GM12878 (cell line): ENCODE results near the gene KRTAP9-2. TPM values are rescaled to one million over a fixed set of nuclear protein-coding genes. Genes with fewer than 3 reads are reported as not detected.

Experiments
- ATAC-seq: fragments of 200-7000 bp; cut with Tn5 transposase; 3 replicates; pipeline ENCODE4 v1.9.1; 2020; ENCODE audit warnings: mild to moderate bottlenecking, moderate library complexity
- BruUV-seq: library from RNA; stranded (reverse); fragments of 400-500 nt; replicated peaks from 2 replicates; lab custom pipeline; 2021; lab: Mats Ljungman, UMichigan
- CTCF ChIA-PET: fragments of 300-600 bp; sonication (Branson Sonifier 250); formaldehyde crosslinking; extraction: SDS; loops from one replicate; lab custom pipeline; 2021; ENCODE audit warnings: inconsistent platforms; lab: Yijun Ruan, JAX
- POLR2A ChIA-PET: fragments of 350-600 bp; formaldehyde crosslinking; extraction: SDS; loops from one replicate; lab custom pipeline; 2021; ENCODE audit warnings: inconsistent platforms; lab: Charles Lee
- RAD21 ChIA-PET: fragments of 300-600 bp; sonication (Branson Sonifier 250); formaldehyde crosslinking; loops from one replicate; lab custom pipeline; 2023; ENCODE audit warnings: antibody characterized with exemption; ENCODE audit not compliant: unreplicated experiment; lab: Charles Lee
- SMC1A ChIA-PET: fragments of 300-600 bp; sonication (Branson Sonifier 250); formaldehyde crosslinking; loops from one replicate; lab custom pipeline; 2023; ENCODE audit not compliant: unreplicated experiment, uncharacterized antibody; lab: Charles Lee
- DNase-seq: peaks from one replicate; pipeline ENCODE4 v3.0.0-alpha.2; 2011; ENCODE audit warnings: low read depth, low spot score
- FAIRE-seq: peaks from 3 replicates; lab custom pipeline; 2011; peaks lifted over from hg19 to GRCh38; lab: Jason Lieb, UNC
- H2AFZ ChIP-seq: 2 replicates; pipeline ENCODE4 v1.6.0; 2011; ENCODE audit warnings: low read depth, low read length, control low read depth; ENCODE audit not compliant: control insufficient read depth
- H3K27ac ChIP-seq: 2 replicates; pipeline ENCODE4 v1.5.1; 2011; ENCODE audit warnings: control low read depth; ENCODE audit not compliant: control insufficient read depth, insufficient read depth
- H3K27me3 ChIP-seq, 2 experiments: replicated peaks in 1 of 2; 2 replicates each; pipeline versions ENCODE4 v1.6.0 to v1.6.1; 2011; ENCODE audit warnings: low read length in 1 of 2; ENCODE audit not compliant: control insufficient read depth in 2 of 2, insufficient read depth in 2 of 2
- H3K36me3 ChIP-seq, 2 experiments: 2 replicates each; pipeline ENCODE4 v1.5.1; 2011; ENCODE audit warnings: low read length in 1 of 2; ENCODE audit not compliant: control insufficient read depth in 2 of 2, insufficient read depth in 2 of 2
- H3K4me1 ChIP-seq: 2 replicates; pipeline ENCODE4 v1.6.1; 2011; ENCODE audit warnings: mild to moderate bottlenecking, low read length, moderate library complexity, mixed read lengths; ENCODE audit not compliant: control insufficient read depth, insufficient read depth
- H3K4me2 ChIP-seq: 2 replicates; pipeline ENCODE4 v1.6.0; 2011; ENCODE audit warnings: control low read depth; ENCODE audit not compliant: control insufficient read depth, insufficient read depth
- H3K4me3 ChIP-seq: fragments of 200-600 bp; sonication (generic); 2 replicates; pipeline ENCODE4 v1.5.1; 2016
- H3K79me2 ChIP-seq: 2 replicates; pipeline ENCODE4 v1.6.0; 2011; ENCODE audit warnings: low read length; ENCODE audit not compliant: control insufficient read depth, insufficient read depth
- H3K9ac ChIP-seq: 2 replicates; pipeline ENCODE4 v1.8.0; 2011; ENCODE audit warnings: low read length, control low read depth, mixed read lengths; ENCODE audit not compliant: control insufficient read depth, insufficient read depth
- H3K9me3 ChIP-seq: replicated peaks from 3 replicates; pipeline ENCODE4 v1.5.1; 2011; ENCODE audit warnings: mild to moderate bottlenecking, low read length; ENCODE audit not compliant: control insufficient read depth, insufficient read depth
- H4K20me1 ChIP-seq: 2 replicates; pipeline ENCODE4 v1.6.0; 2011; ENCODE audit not compliant: control insufficient read depth, insufficient read depth
- BCL3 ChIP-seq: IDR thresholded peaks from 2 replicates; pipeline ENCODE4 v1.6.1; 2011; ENCODE audit warnings: borderline replicate concordance, low read depth, mild to moderate bottlenecking, moderate library complexity, low read length; ENCODE audit not compliant: insufficient read depth, poor library complexity, severe bottlenecking
- BMI1 ChIP-seq: fragments of 450-650 bp; IDR thresholded peaks from 2 replicates; pipeline ENCODE4 v1.6.1; 2016; ENCODE audit warnings: mild to moderate bottlenecking, moderate library complexity, borderline replicate concordance
- CBX3 ChIP-seq: fragments of 200-600 bp; sonication (generic); IDR thresholded peaks from 2 replicates; pipeline ENCODE4 v1.6.1; 2016; ENCODE audit warnings: low read depth, borderline replicate concordance
- CHD2 ChIP-seq: IDR thresholded peaks from 2 replicates; pipeline ENCODE4 v1.6.1; 2011; ENCODE audit warnings: low read depth, low read length, improper control_type of control experiment, borderline replicate concordance
- E2F8 ChIP-seq: fragments of 450-650 bp; IDR thresholded peaks from 2 replicates; pipeline ENCODE4 v1.6.1; 2018; ENCODE audit warnings: mild to moderate bottlenecking, low read depth, moderate library complexity; ENCODE audit not compliant: partially characterized antibody
- NKRF ChIP-seq: fragments of 450-650 bp; conservative IDR thresholded peaks from 2 replicates; pipeline ENCODE4 v1.6.1; 2017; ENCODE audit warnings: mild to moderate bottlenecking, moderate library complexity
- PAX8 ChIP-seq: fragments of 450-650 bp; IDR thresholded peaks from 2 replicates; pipeline ENCODE4 v1.6.1; 2017; ENCODE audit warnings: mild to moderate bottlenecking, moderate library complexity
- PBX3 ChIP-seq: IDR thresholded peaks from 2 replicates; pipeline ENCODE4 v1.6.1; 2011; ENCODE audit warnings: mild to moderate bottlenecking, low read depth, low read length, moderate library complexity; ENCODE audit not compliant: insufficient replicate concordance
- POU2F2 ChIP-seq: IDR thresholded peaks from 3 replicates; pipeline ENCODE4 v1.6.1; 2011; ENCODE audit warnings: low read depth, mild to moderate bottlenecking, low read length, borderline replicate concordance
- SIX5 ChIP-seq: IDR thresholded peaks from 2 replicates; pipeline ENCODE4 v1.6.1; 2011; ENCODE audit warnings: mild to moderate bottlenecking, low read depth, low read length, moderate library complexity; ENCODE audit not compliant: severe bottlenecking
- SMAD1 ChIP-seq: fragments of 450-650 bp; IDR thresholded peaks from 2 replicates; pipeline ENCODE4 v1.6.1; 2018; ENCODE audit warnings: mild to moderate bottlenecking, low read depth; ENCODE audit not compliant: partially characterized antibody
- SMARCA5 ChIP-seq: fragments of 450-650 bp; IDR thresholded peaks from 2 replicates; pipeline ENCODE4 v1.6.1; 2017; ENCODE audit warnings: mild to moderate bottlenecking
- USF1 ChIP-seq: IDR thresholded peaks from 2 replicates; pipeline ENCODE4 v1.6.1; 2011; ENCODE audit warnings: borderline replicate concordance, low read depth, mild to moderate bottlenecking, moderate library complexity, mixed read lengths, low read length; ENCODE audit not compliant: insufficient read depth; ENCODE audit errors: extremely low read length
- WGBS: methylation state at CpG from one replicate; pipeline ENCODE4 v1.1.6; 2016; ENCODE audit warnings: low lambda C conversion rate; ENCODE audit not compliant: insufficient replicate concordance, insufficient coverage; ENCODE audit errors: missing lambda C conversion rate; 5-methylcytosine and 5-hydroxymethylcytosine counted together
- in situ Hi-C: fragments of 300-500 bp; cut with MboI; formaldehyde crosslinking; loops from 9 replicates; pipeline ENCODE4 v1.14.3; 2018; ENCODE audit warnings: mixed read lengths
- intact Hi-C: fragments of 100-400 bp; cut with micrococcal nuclease; formaldehyde crosslinking; loops from one replicate; pipeline ENCODE4 v1.14.2; 2022; ENCODE audit not compliant: unreplicated experiment
- polyA plus RNA-seq, 11 experiments: library from polyadenylated mRNA; depleted of rRNA in 4 of 11; unstranded in 6 of 11; stranded (reverse) in 5 of 11; fragments of >200 nt; fragmentation: Nextera tagmentation in 4 of 11; fragmentation: Illumina TruSeq in 1 of 11; extraction: Ambion mirVana in 4 of 11; extraction: Trizol in 1 of 11; gene quantifications; 1 replicate in 1 of 11; 2 replicates in 10 of 11; pipeline versions ENCODE4 v1.2.1 to v1.2.3, GENCODE V29; 2011 to 2016; ENCODE audit warnings: inconsistent platforms in 2 of 11, missing spikeins in 2 of 11, low read depth in 1 of 11
- total RNA-seq, 4 experiments: library from RNA; depleted of rRNA in 3 of 4; stranded (reverse); fragments of >200 nt in 3 of 4; fragmentation: Illumina TruSeq in 1 of 4; extraction: Trizol in 1 of 4; gene quantifications; 2 replicates each; pipeline versions ENCODE4 v1.2.1 to v1.2.3, GENCODE V29; 2013 to 2021

The KRTAP9-2 gene
- total and polyA plus RNA-seq, 10 of the 15 experiments (the other 5 are each of a cell fraction or from before 2014, with no cell fraction given), result not detected

GRCh38 chr17:41264599-41264998, 38.2 kb downstream of the KRTAP9-2 start:
- H3K79me2 ChIP-seq, result no peaks in the 10 kb centered on the region
- TF ChIP-seq CHD2, result no peak
- no peak for TF ChIP-seq PBX3
- TF ChIP-seq USF1, result no peak
- no peak for TF ChIP-seq SMARCA5
- no peak for TF ChIP-seq CBX3
- no peak for TF ChIP-seq BMI1
- TF ChIP-seq SMAD1, result no peak
- TF ChIP-seq NKRF, result no peak
- no peak for TF ChIP-seq SIX5
- no peak for TF ChIP-seq BCL3
- TF ChIP-seq PAX8, result no peak
- no peak for TF ChIP-seq E2F8
- TF ChIP-seq POU2F2, result no peak
- intact Hi-C loops (no loop called here), in situ Hi-C loops (no loop called here)
- no peaks in the 10 kb centered on the region for H3K9me3 ChIP-seq
- no peaks in the 10 kb centered on the region for H4K20me1 ChIP-seq
- FAIRE-seq (no peak), DNase-seq (no peak), ATAC-seq (no peak)
- WGBS, result 16% methylated on average over 3 of the region's 3 CpGs
- no peaks in the 10 kb centered on the region for H3K36me3 ChIP-seq
- no peak overlapping the region for H3K4me3 ChIP-seq
- no peaks in the 10 kb centered on the region; a peak in 1 of 4 replicates for H3K27me3 ChIP-seq
- no peak overlapping the region for H3K9ac ChIP-seq
- SMC1A ChIA-PET, result no interaction called here
- no peaks in the 10 kb centered on the region for H3K4me1 ChIP-seq
- H3K4me2 ChIP-seq, result no peak overlapping the region
- no peak overlapping the region for H2AFZ ChIP-seq
- POLR2A ChIA-PET, result no interaction called here
- RAD21 ChIA-PET, result interaction anchor here (1.3 kb wide), 1 partner anchor 12 kb away, joined by 3 read pairs; no protein-coding TSS in a partner anchor
- H3K27ac ChIP-seq, result no peak overlapping the region
- CTCF ChIA-PET, result no interaction called here
- BruUV-seq, result no TSS peak
